Upper lobe of left lung (tissue), 4 donors: ENCODE results near the gene IQCH.

Source experiments
- EP300 ChIP-seq, 4 donors: sonication (generic); formaldehyde crosslinking; IDR thresholded peaks; one replicate each; pipeline ENCODE4 v1.5.1; 2017; ENCODE audit warnings: antibody characterized with exemption in 4 of 4, control low read depth in 2 of 4
- POLR2A ChIP-seq, 4 donors: fragments of 450-650 bp; IDR thresholded peaks; one replicate each; pipeline ENCODE4 v1.5.1; 2016 to 2017; ENCODE audit warnings: antibody characterized with exemption in 4 of 4, mild to moderate bottlenecking in 2 of 4
- POLR2AphosphoS5 ChIP-seq, 2 donors: sonication (generic); formaldehyde crosslinking; IDR thresholded peaks; one replicate each; pipeline ENCODE4 v1.5.1; 2017; ENCODE audit warnings: antibody characterized with exemption in 2 of 2
- TF ChIP-seq, protein P1 (sequence below), 6 experiments: fragments of 450-650 bp in 4 of 6; fragments of 200-600 bp in 2 of 6; sonication (generic) in 2 of 6; IDR thresholded peaks; one replicate each; pipeline ENCODE4 v1.5.1; 2016 to 2019; ENCODE audit warnings: antibody characterized with exemption in 6 of 6

- TF ChIP-seq, protein P1, sequence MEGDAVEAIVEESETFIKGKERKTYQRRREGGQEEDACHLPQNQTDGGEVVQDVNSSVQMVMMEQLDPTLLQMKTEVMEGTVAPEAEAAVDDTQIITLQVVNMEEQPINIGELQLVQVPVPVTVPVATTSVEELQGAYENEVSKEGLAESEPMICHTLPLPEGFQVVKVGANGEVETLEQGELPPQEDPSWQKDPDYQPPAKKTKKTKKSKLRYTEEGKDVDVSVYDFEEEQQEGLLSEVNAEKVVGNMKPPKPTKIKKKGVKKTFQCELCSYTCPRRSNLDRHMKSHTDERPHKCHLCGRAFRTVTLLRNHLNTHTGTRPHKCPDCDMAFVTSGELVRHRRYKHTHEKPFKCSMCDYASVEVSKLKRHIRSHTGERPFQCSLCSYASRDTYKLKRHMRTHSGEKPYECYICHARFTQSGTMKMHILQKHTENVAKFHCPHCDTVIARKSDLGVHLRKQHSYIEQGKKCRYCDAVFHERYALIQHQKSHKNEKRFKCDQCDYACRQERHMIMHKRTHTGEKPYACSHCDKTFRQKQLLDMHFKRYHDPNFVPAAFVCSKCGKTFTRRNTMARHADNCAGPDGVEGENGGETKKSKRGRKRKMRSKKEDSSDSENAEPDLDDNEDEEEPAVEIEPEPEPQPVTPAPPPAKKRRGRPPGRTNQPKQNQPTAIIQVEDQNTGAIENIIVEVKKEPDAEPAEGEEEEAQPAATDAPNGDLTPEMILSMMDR (IDR thresholded peaks at IDR 0.05), result no peak
- no peak for TF ChIP-seq POLR2A (IDR thresholded peaks at IDR 0.05)
- TF ChIP-seq EP300 (IDR thresholded peaks at IDR 0.05), result no peak
- no peak for TF ChIP-seq POLR2AphosphoS5 (IDR thresholded peaks at IDR 0.05)
Measured at GRCh38 chr15:67267440-67267839, 12.9 kb downstream of the IQCH start.
